UCSD-AML1 (cell line): Measurements from ENCODE around the gene SUPT6H.

ENCODE experiments used
- DNase-seq: peaks from one replicate; lab custom pipeline; 2025; ENCODE audit not compliant: unreplicated experiment; lab: John Stamatoyannopoulos, UW

SUPT6H gene

DNA sequence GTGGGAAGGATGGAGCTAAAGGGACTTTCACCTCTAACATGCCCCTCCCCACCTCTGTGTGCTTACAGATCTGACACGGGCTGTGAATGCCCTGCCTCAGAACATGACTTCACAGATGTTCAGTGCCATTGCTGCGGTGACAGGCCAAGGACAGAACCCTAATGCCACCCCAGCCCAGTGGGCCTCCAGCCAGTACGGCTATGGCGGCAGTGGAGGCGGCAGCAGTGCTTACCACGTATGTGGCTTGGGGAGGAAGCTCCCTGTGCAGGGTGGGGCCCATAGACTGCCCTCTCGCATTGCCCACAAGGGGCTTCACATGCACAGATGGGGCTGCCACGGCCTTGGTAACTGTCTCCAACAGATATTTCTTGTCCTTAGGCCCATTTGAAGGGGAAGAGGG is 38.3 kb downstream of the SUPT6H start:
- no peak for DNase-seq

DNA sequence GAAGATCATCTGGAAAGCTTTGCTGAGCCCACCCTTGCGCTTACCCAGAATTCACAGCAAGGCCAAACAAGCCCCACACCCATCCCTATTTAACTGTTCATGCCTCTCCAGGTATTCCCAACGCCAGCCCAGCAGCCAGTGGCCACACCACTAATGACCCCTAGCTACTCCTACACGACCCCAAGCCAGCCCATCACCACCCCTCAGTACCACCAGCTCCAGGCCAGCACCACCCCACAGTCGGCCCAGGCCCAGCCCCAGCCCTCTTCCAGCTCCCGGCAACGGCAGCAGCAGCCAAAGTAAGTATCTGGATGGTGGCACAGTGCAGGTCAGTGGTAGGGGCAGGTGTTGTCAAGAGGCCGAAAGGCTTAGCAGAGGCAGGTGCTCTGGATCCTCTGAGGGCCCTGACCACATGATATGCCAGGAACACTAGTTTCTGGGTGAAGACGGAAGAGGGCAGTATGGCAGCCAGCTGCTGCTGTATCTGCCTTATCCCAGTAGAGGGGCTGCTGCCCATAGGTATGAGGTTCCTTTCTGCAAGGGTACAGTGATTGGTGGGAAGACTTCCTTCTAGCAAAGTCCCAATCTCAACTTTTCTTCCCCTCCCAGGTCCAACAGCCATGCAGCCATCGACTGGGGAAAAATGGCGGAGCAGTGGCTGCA is 39.0 kb downstream of the SUPT6H start:
- DNase-seq, result no peak

DNA sequence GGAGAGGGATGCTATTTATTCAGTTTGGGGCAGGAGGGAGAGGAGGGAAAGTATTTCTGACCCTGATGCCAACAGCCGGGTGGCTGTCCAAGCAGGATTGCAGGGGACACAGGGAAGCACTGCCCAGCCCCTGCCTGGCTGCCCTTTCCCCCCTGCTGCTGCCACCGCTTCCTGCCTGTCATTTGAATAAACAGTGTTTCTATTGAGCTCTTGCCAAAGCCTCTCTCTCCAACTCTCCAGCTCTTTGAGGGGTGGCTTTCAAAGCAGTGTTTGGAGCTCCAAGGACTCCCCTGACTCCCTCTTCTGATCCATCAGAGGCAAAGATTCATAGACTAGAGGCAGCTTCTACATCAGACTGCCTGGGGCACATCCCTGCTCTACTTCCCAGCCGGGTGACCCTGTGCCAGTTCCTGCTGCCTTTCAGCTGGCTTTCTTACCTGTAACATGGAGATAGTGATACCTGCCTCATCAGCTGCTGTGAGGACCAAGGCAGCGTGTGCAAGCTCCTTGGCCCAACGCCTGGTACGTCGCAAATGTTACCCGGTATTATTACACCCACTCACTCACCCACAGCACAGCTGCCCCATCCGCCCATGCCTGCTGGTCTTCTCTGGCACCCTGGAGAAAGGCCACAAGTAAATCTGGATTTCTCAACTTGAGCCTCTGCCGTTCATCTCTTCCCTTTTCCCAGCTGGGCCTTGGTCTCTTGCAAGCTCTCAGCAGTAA is 40.2 kb downstream of the SUPT6H start:
- DNase-seq, result no peak

DNA sequence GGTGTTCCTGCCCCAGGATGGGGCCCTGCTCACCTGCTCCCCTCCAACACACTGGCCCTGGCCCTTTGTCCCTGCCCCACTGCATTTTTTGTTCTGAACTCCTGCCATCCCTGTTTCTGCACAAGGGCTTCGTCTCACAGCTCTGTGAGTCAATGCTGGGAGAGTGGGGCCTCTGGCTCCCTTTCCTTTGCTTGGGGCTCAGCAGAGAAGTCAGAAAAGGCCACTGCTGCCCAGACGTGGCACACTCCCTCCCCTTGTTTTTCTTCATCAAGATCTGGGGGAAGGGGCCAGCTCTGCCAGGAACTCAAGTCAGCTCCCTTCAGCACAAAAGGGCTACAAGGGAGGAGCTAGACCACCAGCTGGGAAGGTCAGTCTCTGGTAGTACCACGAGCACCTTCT is 40.7 kb downstream of the SUPT6H start:
- no peak for DNase-seq

DNA sequence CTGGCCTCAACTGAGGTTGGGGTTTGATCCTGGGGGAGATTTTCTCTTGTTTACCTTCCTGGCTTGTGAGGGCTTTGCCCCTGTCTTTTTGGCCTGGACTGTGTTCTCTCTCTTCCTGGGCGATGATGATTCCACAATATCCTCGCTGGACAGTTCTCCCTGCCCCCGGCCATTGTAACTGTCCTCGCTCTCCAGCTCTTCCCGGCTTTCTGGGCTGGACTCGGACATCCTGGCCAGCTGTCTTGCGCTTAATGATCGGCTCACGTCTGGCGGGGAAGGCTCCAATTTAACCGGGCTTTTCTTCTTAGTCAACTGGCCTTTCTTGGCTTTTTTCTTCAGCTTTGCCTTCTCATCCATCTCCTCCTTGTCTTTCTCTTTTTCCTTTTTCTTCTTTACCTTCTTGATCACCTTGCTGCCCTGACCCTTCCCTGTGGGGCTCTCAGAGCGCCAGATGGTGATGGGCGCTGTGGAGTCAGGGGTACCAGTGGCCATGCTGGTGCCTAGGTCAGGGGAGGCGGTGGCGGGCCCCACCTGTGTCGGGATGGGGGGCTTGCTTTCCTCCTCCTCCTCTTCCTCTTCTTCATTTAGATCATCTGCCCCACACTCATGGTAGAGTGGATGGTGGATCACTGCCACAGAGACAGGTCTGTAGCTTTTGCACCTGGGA is 41.7 kb downstream of the SUPT6H start:
- DNase-seq, result no peak

DNA sequence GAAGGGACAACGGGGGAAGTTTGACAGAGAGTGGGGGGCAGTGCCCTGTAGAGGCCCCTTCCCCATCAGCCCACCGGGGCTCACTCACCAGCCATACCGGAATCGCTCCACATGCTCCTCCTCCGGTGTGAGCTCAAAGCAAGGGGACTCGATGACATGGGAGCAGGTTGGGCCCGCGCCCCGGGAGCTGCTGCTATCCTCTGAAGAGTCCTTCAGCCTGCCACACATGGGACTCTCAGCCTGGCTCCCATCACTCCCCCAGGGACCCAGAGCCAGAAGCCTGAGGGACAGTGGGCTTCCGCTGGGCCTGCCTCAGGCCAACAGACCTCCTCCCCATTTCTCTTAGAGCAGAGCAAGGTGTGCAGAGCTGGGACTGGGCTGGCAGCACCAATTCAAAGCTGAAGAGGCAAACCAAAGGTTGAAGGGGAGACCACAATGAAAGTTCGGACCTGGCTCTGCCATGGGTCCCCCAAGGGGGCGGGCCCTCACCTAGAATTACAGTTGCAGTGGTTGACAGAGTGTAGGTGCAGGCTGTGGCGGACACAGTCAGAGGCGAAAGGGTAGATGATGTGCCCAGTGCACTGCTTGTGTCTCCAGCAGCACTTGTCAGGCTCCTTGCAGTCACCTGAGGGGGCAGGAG is 42.3 kb downstream of the SUPT6H start:
- no peak for DNase-seq

DNA sequence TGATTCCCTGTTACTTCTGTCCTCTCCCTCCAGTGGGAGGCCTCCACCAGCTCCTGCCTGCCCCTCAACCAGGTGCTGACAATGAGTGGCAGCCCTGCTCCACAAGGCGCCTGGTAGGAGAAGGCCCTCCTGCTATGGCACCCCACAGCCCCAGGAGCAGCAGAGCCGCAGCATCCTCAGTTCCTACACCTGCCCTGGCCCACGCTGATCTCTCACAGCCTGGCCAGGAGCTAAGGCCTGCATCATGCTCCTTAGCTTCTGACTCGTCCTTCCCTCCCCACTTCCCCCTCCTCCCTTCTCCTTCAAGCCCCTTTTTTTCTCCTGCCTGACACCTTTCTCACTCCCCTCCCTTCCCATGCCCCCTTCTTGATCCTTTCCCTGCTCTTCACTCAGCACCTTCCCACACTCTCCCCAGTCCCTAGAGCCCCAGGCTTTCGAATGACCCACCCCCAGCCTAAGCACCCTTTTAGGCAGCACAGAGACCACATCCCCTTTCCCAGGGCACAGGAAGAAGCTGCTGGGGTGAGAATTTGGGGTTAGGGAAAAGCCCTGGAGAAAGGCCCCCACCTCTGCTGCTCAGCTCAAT is 43.2 kb downstream of the SUPT6H start:
- no peak for DNase-seq

DNA sequence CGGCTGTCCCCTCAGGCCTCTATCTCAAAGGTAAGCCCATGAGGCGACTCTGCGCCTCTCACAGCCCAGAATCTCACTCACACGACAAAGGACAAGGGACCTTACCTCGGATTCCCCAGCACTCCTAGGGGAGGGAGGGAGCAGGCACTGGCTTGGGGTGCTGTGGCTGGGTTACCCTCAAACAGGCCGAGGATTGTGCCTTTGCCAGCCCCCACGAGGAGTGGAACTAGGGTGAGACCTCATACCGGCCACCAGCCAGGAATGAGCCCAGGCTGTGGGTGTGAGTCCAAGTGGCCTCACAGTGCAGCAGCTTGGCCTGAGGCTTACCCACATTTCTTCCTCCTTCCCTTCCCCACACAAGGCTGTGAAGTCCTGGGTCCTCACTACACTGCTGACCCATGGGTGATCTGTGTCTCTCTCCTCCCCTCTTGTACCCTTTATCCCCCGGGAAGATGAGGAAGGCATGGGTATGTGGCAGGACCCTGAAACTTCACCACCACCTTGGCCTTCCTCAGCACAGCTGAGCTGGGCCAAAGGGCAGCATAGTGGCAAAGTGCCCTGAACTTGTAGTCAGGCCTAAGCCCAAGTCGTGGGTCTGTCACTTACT is 43.8 kb downstream of the SUPT6H start:
- DNase-seq, result no peak

DNA sequence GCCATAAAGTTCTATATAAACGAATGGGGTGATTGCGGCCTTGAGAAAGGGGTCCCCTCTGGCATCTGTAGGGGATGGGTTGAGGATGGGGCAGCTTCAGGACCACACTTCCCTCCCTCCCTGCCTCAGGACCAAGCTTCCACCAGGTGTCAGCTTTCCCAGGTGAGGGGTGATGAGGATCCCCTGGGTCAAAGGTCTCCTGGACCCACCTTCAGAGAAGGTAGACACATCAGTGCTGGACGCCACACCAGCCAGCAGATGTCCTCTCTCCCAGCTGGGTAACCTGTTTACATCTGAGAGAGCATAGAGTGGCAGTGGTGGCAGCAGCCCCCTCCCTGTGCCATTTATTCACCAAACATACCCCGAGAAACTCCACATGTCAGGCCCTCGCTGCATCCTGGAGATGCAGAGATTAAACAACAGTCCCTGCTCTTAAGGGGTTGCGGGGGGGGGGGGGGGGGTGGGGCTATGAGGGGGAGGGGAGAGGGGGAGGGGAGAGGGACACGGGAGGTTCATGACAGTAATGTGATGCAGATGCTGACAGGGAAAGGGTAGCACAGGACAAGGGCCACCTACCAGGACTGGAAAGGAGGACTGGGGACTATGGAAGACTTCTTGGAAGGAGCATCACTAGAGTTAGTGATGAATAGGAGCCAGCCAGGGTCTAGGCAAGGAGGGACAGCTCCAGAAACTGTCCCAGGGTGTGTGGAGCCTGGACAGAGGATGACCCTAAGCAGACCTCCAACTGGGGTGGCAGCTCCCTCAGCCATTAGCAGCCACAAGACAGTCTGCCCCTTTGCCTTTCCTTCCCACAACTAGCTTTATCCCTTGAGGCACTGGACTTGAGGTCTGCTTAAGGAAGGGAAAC is 44.7 kb downstream of the SUPT6H start:
- no peak for DNase-seq

DNA sequence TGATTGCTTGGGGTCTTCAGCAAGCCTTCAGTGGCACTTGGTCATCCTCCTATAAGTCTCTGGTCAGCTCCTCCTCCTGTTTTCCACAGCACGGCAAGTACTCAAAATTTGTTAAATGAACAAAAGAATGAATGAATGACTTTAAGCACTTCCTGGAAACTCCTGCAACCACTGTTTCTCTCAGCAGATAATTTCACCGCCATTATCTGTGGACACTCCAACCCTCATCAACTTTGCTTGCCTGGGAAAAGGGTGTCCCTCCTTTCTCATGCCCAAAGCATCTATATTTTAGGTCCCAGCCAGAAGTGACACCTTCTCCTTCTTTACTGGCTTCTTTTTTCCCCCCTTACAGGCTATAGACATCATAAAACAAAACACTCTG is 45.3 kb downstream of the SUPT6H start:
- DNase-seq, result no peak

DNA sequence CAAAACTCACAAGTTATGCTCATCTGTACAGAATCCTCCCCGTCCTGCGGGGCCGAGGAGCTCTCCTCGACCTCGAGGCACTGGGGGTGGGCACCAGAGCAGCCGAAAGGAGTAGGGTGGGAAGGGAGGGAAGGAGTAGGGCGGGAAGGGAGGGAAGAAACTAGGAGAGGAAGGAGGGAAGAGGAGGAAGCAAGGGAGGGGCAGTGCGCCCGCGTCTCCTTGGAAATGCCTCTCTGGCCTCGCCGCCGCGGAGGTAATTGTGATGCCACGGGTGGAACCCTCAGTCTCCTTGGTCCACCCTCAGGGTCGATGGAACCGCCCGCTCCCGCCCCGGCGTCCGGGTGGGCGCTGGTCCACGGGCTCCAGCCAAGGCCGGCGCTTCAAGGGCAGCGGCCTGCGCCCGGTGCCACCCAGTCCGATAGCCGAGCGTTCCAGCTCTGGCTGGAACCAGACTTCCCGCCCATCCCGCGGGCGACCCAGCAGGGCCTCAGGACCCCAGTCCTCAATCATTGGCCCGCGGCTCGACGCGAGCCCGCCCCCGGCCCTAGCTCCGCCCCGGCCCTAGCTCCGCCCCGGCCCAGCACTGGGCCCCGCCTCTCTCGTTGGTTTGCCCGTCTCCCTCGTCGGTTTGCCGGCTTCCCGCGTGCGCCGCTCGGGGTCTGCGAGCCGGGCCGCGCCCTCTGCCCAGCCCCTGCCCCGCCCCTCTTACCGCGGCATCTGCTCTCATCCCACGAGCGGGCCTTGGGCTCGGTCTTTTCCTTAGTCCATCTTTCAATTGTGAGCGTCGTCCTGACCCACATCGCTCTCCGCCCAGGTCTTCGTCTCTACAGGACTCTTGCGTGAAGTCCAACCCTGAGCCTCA is 49.1 kb downstream of the SUPT6H start:
- DNase-seq, result peak; percentile 96

DNA sequence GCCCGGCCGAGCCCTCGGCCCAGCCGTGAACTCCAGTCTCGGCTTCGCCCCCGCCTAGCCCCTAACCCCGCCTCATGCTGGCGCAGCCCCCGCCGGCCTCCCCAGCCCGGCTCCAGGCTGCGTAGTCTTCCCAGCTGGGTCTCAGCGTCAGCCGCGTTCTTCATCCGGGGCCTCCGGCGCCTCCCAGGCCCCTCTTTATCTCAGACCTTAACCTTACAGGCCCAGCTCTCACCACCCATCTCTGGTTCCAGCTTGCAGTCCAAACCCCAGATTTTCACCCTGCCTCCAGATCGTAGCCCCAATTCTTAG is 49.7 kb downstream of the SUPT6H start, which contains the start of gene PROCA1:
TSS of gene PROCA1 (minus strand) at position 166 of the 309 bp plus-strand sequence. CDS start 228 bp downstream, outside the sequence.
- DNase-seq, result no peak

DNA sequence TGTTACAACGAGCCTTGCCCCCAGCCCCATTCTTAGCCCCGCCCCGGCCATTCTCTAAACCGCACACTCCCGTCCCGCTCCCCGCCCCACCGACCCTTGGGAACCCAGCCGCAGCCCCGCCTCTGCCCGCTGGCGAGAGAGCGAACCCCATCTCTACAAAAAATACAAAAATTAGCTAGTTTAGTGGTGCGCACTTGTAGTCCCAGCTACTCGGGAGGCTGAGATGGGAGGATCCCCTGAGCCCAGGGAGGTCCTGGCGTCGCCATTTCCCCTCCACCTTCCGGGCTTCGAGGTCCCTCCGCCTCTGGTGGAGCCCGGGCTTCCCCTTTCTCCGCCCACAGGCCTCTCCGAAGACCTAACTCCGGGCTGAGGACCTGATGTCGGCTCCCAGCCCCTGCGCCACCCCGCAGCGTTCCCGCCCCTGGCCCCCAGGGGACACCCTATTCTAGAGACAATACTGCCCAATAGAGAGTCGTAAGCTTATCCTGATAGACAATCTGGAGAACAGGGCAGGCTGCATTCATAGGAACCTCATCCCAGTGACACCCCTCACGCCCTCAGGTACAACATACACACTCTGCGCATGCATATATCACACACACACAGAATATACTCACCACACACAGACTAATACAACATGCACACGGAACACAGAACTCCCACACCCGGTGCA is 50.2 kb downstream of the SUPT6H start:
- peak; percentile 87 for DNase-seq

DNA sequence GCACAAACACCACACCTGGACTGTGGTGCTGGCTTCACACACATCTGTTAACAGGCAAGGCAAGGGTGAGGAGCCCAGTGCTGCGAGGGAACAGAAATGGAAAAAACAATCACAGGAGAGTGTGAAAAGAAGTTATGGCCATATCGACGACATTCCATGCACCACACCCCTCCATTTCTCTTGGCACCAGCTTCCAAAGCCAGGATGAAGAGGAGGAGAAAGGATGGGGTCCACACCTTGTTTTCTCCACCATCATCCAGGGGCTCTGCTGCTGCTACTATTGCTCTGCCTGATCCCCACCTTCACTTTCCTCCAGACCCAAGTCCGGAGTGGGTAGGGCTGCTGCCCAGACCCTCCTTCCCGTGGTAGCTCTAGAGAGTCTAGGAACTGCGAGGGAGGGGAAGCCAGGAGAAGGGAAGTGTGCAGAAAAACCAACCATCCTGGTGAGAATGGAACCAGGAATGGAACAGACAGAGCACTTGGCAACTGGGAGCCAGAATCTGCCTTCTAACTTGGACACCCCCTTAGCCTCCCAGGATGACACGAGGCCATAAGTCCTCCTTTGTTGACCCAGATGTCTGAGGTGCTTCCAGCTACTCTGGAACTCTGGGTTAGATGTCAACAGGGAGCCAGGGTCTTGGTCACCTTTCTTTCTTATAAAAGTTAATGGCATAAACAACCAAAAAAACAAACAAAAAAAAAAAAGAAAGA is 50.9 kb downstream of the SUPT6H start:
- DNase-seq, result no peak

DNA sequence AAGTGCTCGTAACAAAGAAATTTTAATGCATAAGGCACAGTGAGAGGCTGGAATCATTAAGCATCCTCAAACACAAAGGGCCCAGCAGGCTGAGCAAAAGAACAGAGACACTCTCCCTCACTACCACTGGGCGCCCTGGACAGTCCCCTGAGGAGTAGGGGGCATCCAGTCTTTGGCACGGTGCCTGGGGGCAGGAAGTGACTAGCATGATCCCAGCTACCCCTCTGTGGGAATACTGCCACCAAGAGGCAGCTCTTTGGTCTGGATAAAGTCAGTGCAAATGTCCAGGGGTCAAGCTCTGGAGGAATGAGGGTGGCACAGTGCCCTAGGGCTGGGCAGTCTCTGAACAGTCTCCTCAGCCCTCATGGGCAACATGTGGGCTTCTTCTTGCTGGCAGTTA is 52.3 kb downstream of the SUPT6H start:
- DNase-seq, result no peak

DNA sequence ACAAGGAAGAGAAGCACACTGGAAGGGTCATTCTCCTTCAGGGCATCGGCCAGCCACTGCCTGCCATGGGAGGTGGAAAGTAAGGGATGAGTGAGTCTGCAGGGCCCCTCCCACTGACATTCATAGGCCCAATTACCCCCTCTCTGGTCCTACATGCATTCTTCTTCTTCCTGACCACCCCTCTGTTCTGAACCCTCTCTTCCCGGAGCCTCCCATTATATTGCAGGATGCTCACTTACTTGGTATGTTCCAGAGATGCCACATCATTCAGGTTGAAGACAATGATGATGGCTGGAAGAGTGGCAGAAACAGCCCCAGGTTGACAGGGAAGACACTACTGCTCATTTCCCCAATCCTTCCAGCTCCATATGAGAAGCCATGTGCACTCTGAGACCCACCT is 53.2 kb downstream of the SUPT6H start:
- no peak for DNase-seq

DNA sequence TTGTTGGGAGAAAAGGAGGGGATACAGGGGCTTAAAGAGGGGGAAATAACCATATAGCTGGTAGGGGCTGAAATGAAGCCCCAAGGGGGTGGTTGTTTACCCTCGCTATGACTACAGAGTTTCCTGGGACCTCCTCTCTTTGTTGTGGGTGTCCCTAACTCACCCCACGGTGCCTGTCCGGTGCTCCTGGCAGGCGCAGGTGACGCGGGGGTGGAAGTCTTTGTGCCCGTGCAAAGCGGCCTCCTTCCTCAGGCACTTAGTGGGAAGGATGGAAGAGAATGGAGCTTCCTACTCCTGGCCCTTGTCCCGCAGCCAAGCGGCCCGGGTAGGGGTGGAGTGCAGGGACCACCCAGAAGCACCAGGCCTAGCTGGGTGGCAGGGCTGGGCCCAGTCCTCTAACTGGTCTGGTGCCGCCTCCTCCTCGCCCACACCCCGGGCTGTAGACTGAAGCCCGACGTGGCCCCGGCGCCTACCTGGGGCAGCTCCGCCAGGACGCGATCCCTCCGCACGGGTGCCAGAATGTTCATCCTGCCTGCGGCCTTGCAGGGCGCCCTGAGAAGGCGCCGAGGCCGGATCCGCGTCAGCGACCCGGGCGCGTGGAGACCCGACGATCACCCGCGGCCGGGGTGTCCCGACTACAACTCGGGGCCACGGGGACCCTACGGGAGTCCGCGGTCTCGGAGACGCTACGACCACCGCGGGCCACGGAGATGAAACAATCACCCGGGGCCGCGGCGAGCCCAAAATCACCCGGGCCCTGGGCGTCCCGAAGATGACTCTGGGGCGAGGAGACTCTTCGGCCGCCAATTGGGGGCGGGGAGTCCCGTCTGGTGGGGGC is 55.0 kb downstream of the SUPT6H start:
- DNase-seq, result no peak
